HG02588 (cell line): Measurements from ENCODE around the gene NFX1.
"Not testable (repeated sequence)": the region's sequence is repeated elsewhere in the genome, so short reads cannot be mapped to it uniquely, and the experiment has no call there.

Experiments
- ATAC-seq: cut with Tn5 transposase; IDR thresholded peaks from one replicate; pipeline ENCODE4 v1.9.1; 2021; ENCODE audit warnings: mild to moderate bottlenecking, moderate library complexity; ENCODE audit not compliant: unreplicated experiment

The NFX1 gene

DNA sequence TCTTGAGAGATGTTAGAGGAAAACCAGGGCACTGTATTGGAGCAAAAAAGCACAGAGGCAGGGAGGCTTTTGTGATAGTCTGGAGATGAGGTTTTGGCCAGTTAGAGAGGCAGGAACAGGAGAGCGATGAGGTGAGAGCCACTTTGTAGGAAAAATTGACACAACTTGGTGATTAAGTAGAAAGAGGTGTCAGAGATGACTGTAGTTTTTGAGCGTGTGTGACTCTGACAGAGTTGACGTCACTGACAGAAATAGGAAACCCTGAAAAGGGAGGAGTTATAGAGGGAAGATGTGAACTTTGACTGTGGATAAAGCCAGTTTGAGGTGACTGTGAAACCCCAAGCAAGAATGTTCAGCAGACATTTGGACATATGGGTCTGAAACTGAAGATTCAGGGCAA, 15.7 kb downstream of the NFX1 start:
- ATAC-seq = no peak

DNA sequence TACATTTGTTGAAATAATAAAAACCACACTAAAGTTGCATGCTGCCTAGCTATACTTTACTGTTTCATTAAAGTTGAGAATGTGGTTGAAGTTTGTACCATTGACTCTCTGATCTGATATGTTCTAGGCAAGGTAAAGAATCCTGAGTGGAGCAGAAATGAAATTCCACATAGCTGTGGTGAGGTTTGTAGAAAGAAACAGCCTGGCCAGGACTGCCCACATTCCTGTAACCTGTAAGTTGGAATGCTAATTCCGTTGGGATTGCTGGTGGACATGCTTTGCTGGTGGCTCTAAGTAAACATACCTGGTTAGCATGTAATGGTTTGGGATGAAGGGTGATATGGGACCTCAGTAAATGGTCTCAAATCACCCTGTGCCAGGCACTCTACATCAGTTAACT, 16.8 kb downstream of the NFX1 start:
- no peak for ATAC-seq

DNA sequence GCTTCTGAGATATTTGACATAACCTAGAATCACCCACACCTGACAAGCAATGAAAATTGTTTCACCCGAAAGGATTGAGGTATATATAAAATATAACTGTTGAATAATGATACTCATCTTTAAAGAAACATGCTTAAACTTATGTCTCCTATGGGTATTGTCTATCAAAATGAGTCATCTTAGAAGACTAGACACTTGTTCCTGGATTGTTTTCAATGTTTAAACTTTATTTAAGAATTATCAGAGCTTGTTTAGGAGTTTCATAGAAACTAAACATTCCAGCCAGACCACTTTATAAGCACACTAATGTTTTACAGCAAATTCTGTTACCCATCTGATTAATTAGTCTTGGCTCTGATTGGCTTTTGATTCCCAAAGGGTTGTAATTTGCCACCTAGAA, 19.6 kb downstream of the NFX1 start:
- no peak for ATAC-seq

DNA sequence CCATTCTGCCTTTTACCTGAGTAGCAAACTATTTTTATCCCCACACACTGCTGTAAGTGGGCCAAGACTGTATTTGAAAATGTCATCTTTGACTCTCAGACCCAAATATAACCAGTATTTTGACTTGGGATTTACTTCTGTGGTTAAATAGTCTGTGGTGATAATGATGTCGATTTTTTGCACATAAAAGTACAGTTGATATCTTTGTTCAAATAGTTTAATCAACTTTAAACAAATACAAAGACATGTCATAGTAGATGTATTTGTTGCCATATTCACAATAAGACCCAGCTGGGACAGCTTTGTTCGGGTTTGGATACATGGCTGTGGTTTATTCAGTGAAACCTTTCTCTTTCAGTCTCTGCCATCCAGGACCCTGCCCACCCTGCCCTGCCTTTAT, 20.4 kb downstream of the NFX1 start:
- ATAC-seq = no peak

DNA sequence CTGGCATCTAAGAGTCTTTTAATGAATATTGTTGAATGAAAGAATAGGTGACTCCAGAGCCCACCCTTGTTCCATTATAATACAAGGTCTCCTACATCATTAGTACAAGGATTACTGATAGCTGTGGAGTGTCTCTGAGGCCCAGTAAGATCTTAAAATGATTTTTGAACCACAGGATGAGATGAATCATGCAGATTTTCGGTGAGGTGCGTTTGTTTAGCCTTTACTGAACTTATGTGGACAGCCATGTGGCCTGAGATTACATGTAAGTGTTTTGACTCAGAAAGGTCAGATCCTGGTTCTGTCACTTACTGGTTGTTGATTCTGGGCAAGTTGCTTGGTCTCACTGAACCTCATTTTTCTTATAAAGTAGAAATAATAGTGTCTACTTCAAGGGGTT, 21.6 kb downstream of the NFX1 start:
- ATAC-seq = no peak

DNA sequence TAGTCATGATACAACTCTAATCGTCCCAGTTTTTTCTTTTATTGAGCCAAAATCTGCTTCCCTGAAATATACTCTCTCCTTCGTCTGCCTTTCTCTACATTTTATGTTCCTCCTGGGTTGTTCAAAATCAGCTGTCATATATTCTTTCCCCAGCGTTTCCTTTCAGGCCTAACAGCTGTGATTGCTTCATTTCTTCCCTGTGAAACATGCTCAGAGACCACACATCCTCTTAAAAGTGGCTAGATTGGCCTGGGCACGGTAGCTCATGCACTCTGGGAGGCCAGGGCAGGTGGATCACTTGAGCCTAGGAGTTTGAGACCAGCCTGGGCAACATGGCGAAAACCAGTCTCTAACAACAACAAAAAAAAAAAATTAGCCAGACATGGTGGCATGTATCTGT, 25.1 kb downstream of the NFX1 start:
- ATAC-seq = no peak

DNA sequence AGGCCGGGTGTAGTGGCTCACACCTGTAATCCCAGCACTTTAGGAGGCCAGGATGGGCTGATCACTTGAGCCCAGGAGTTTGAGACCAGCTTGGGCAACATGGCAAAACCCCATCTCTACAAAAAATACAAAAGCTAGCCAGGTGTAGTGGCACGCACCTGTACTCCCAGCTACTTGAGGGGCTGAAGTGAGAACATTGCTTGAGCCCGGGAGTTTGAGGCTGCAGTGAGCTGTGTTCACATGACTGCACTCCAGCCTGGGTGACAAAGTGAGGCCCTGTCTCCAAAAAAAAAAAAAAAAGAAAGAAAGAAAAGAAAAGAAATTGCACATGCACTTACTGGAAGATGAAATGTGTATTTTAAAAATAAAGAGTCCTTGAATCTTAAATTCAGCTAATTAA, 26.8 kb downstream of the NFX1 start:
- ATAC-seq = not testable (repeated sequence)

DNA sequence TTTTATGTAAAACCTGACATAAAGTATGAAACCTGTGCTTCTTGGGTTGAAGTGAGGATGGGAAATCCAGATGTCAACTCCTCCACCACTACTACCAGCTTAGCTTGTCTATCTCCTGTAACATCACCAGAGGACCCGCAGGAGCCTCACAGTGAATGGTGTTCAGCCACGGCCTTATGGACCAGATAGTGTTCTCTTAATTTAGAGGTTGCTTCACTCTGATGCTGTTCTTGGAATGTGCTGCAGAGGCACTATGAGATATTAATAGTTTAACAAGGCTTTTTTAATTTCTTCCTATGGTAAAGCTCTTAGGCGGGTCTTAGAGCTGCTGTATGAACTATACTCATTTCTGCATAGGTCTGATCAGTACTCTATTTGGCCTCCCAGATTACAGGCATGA, 27.9 kb downstream of the NFX1 start:
- ATAC-seq = no peak

DNA sequence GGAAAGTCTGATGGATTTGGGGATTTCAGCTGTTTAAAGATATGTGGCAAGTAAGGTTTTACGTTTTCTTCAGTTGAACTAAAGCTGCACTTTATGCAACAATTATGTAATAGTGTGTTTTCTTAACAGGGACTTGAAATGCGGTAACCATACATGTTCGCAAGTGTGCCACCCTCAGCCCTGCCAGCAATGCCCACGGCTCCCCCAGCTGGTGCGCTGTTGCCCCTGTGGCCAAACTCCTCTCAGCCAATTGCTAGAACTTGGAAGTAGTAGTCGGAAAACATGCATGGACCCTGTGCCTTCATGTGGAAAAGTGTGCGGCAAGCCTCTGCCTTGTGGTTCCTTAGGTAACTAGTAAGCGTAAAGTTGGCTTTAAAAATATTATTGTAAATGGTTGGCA, 28.5 kb downstream of the NFX1 start:
- ATAC-seq = no peak

DNA sequence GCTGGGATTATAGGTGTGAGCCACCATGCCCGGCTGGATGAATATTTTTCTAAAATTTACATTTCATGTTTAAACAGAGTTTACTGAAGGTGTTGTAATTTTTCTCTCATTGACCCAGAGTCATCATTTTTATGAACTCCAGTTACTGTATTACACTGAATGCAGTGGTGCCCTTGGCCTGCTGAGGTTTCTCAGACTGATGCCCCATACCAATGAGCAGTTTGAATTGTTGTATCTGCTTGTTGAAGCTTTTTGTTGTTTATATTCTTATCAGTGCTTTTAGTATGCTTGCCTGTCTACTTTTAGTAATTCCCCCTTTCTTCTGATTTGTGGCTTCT, 29.9 kb downstream of the NFX1 start:
- ATAC-seq = no peak

DNA sequence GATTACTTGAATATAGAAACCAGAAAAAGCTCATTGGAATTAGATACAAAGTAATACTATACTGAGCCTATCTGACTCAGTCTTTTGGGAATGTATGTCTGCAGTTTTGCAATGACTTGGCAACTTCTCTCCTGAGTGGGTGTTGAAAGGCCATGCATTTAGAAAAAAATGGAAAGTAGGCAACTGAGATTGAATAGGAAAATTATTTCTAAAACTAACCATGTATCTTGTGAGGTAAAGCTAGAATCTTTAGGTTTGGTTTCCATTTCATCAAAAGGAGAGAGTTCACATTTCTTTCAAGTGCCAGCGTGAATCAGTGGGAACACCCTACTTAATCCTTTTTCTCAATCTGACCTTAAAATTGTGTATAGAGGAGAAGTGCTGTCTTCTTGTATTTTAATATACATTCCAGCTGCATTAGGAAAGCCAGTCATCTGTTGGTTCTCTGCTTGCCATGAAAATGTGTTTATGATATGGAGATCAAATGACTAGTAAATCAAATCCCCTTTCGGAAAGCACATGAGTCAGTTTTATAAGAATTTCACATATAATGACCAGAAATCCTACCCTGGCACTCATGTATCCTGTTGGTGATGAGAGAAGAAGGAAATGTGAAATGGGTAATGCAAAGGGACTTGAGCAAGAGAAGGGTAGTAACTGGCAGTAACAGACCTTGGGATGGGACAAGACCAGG, 30.4 kb downstream of the NFX1 start:
- ATAC-seq = no peak

DNA sequence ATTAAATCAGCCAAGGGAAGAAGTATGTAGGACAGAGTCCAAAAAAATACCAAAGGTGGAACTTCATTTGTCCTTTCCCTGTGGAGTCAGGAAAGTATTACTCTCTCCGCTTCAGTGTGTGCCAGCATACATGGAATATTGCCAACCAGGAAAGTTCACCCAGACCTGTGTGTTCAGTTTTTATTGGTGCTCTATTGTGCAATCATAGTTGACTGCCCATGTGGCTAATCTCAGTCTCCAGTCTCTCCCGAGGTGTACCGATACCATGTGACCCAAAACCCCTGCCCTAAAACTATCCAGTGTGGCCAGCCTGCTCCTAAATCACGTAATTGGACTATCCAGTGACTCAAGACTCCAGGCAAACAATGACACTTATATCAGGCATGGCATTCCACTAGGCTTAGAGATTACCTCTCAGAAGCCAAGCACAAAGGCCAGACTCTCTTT, 38.8 kb downstream of the NFX1 start:
- no peak for ATAC-seq

DNA sequence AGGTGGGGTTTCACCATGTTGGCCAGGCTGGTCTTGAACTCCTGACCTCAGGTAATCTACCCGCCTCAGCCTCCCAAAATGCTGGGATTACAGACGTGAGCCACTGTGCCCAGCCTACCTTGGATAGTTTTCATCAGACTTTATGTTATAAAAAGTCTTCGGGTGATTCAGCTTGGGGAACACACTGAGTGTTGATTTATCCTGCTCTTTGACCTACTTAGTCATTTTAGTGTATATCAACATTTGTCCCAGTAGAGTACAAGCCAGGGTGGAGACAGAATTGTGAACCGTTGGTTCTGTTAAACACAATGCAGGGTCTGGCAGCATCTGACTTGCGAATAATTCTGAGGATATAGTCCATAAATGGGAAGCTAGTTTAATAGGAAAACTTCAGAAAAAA, 39.7 kb downstream of the NFX1 start:
- no peak for ATAC-seq

DNA sequence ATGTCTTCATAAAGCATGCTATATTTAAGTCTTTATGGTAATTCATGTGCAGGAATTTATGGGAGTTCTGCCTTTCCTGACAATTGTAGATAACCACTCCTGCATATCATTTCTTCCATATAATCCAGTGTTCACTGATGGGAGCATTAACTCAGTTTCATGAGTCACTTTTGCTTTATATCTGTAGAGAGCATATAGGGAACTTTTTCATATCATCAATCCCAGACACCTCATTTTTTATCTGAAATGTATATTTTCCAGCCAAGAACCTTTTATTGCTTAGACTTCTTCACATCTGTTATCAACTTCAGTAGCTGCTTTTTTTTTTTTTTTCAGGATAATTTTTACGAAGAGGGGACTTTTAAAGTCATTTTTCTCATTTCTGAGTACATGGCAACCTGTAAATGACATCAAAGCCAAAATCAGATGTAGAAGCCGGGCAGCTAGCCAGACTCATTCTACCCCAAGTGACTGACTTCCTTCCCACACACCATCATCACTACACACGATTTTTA, 41.1 kb downstream of the NFX1 start:
- no peak for ATAC-seq

DNA sequence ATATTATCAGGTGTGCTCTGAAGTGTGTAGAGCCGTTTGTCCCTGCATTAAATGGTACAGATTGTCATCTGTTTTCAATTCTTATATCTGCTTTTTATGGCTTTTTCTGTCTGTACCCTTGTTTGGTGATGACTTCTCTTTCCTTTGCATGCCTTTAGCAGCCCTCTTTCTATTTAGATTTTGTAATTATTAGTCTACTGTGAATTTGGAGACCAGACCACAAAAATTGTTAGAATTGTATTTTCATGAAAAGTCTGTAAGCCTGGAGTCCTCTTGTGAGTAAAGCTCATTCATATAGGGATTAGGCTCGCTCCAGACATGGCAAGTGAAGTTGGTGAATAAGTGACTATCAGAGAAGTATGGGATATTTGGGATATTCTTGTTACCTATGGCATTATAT, 41.7 kb downstream of the NFX1 start:
- no peak for ATAC-seq

DNA sequence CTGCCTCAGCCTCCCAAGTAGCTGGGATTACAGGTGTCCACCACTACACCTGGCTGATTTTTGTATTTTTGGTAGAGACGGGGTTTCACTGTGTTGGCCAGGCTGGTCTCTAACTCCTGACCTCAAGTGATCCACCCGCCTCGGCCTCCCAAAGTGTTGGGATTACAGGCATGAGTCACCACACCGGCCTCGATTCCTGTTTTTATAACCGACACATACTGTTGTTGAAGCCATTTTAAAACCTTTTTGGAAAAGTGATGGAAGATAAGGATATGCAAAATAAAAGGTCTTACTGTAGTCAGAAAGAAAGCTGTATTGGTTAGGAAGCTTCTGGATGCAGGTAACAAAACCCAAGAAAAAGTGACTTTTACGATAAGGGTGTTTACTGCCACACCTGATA, 42.6 kb downstream of the NFX1 start:
- ATAC-seq = not testable (repeated sequence)

DNA sequence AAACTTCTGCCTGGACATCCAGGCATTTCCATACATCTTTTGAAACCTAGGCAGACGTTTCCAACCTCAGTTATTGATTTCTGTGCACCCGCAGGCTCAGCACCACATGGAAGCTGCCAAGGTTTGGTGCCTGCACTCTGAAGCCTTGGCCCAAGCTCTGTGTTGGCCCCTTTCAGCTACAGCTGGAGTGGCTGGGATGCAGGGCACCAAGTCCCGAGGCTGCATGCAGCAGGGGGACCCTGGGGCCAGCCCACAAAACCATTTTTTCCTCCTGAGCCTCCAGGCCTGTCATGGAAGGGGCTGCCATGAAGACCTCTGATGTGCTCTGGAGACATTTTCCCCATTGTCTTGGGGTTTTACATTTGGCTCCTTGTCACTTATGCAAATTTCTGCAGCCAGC, 49.9 kb downstream of the NFX1 start:
- ATAC-seq = no peak

DNA sequence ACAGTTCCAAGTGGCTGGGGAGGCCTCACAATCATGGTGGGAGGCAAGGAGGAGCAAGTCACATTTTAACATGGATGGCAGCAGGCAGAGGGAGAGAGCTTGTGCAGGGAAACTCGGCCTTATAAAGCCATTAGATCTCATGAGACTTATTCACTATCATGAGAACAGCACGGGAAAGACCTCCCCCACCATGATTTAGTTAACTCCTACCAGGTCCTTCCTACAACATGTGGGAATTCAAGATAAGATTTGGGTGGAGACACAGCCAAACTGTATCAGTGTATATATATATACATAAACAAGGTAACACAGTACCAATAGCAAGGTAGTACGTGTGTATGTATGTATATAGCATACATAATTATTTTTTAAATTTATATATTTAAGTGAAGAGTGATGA, 50.9 kb downstream of the NFX1 start:
- no peak for ATAC-seq

DNA sequence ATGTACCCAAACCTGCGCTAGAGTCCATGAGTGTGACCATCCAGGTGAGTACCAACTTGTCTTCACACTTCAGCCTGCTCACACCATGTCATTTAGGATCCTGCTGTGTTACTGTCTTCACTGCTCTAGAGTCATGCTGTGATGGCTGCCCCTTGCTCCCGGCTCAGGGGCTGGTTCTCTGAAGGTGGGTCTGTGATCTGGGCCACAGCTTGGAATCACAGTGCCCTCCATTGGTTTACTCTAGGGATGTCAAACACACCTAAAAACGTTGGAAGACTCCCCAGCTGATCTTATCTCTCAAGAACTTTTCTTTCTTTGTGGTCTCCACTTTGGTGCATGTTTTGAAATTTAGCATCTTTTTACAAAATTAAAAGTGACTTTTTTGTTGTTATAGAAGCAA, 53.8 kb downstream of the NFX1 start:
- no peak for ATAC-seq

DNA sequence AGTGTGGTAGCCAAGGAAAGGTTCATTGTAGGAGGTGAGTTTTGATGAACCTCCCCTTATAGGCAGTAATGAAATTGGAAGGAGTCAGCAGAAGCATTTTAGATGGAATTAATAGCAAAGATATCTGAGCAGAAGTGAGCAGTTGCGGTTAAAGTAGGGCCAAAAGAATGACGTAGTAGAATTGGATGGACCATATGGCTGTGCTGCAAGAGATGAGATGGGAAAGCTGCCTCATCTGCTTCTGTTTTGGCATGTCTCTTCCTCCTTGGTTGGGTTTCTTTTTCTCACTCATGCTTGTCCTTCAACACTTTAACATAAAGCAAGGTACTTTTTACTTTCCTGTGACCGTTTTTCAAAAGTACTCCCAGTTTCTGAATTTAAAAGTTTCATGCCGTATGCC, 56.2 kb downstream of the NFX1 start:
- ATAC-seq = no peak

DNA sequence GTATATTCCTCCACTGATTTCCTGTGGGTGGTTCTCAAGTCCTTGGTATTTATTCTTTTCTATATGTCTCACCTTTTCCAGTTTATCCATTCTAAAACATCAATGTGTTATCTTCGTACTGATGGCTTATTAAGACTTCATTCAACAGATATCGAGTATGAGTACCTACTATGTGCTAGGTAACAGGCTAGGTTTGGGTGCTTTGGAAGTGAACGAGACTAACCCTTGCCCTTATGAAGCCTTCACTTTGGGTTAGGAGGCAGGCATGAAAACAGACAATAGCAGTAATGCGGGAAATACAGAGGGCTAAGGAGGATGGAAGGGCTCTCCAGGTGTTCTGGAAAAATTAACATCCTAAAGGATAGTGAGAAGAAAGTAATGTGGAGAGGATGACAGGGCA, 58.7 kb downstream of the NFX1 start:
- ATAC-seq = no peak

DNA sequence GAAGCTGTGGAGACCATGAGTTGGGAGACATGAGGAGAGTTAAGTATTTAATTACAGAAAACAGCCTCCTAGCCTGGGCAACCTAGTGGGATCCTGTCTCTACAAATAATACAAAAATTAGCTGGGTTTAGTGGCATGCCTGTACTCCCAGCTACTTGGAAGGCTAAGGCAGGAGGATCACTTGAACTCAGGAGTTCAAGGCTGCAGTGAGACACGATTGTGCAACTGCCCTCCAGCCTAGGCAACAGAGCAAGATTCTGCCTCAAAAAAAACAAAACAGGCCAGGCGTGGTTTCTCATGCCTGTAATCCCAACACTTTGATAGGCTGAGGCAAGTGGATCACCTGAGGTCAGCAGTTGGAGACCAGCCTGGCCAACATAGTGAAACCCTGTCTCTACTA, 59.4 kb downstream of the NFX1 start:
- no peak for ATAC-seq

DNA sequence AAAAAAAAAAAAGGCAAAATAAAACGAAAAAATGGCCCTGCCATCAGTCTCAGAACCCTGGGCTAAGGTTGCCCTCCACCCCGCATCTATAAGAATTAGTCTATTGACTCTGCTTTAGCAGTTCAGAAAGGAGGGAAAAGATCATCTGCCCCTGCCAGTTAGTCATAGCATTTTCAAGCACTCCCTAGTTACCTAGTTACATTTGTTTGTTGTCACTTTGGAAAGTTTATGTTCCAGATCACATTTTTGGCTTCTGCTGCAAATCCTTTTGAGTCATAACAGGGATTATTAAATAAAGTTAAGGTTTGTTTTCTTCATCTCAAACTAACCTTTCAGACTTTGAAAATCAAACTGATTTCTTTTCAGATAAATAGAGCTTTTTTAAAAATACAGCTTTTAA, 60.0 kb downstream of the NFX1 start:
- no peak for ATAC-seq
